Measurements from ENCODE around the gene MARCKS.
"Not testable (repeated sequence)": the region's sequence is repeated elsewhere in the genome, so short reads cannot be mapped to it uniquely, and the experiment has no call there.

- not testable (repeated sequence) for TF ChIP-seq CTCF (IDR thresholded peaks at IDR 0.05; ENCODE audit: poor library complexity, severe bottlenecking); TAF1 (IDR thresholded peaks at IDR 0.05; ENCODE audit: low read depth); RAD21 (conservative IDR thresholded peaks at IDR 0.05); SMC3 (conservative IDR thresholded peaks at IDR 0.05; ENCODE audit: poor library complexity); EP300 (conservative IDR thresholded peaks at IDR 0.05; ENCODE audit: poor library complexity, severe bottlenecking); EZH2 (IDR thresholded peaks at IDR 0.05; ENCODE audit: borderline replicate concordance, insufficient read depth, low read length, poor library complexity, severe bottlenecking); POLR2AphosphoS5 (IDR thresholded peaks at IDR 0.05)
Observed at GRCh38 chr6:113910285-113910684, 53.1 kb downstream of the MARCKS start.
